ENCODE data around the gene SLC17A3.

The SLC17A3 gene

GRCh38 chr6:25899580-25900408, 25.8 kb upstream of the SLC17A3 start:
- TF ChIP-seq CREB1 (IDR thresholded peaks at IDR 0.05; ENCODE audit: low read depth) (no peak), YY1 (IDR thresholded peaks at IDR 0.05; ENCODE audit: low read depth) (no peak), NFIC (IDR thresholded peaks at IDR 0.05) (no peak), USF1 (IDR thresholded peaks at IDR 0.05) (no peak), FOXM1 (IDR thresholded peaks at IDR 0.05; ENCODE audit: borderline replicate concordance, low read depth) (no peak), EP300 (IDR thresholded peaks at IDR 0.05; ENCODE audit: borderline replicate concordance) (no peak), TCF12 (IDR thresholded peaks at IDR 0.05; ENCODE audit: low read depth) (no peak), EGR1 (IDR thresholded peaks at IDR 0.05) (no peak), REST (IDR thresholded peaks at IDR 0.05; ENCODE audit: low read depth) (no peak), MAX (IDR thresholded peaks at IDR 0.05) (no peak), ZBTB7A (IDR thresholded peaks at IDR 0.05; ENCODE audit: low read depth) (no peak), TEAD4 (IDR thresholded peaks at IDR 0.05) (no peak), CEBPB (IDR thresholded peaks at IDR 0.05) (no peak), TAF1 (IDR thresholded peaks at IDR 0.05; ENCODE audit: low read depth) (no peak), RAD21 (IDR thresholded peaks at IDR 0.05; ENCODE audit: low read depth) (no peak)

GRCh38 chr6:25899123-25899522, 25.1 kb upstream of the SLC17A3 start:
- TF ChIP-seq REST (IDR thresholded peaks at IDR 0.05; ENCODE audit: low read depth) (no peak), NFIC (IDR thresholded peaks at IDR 0.05) (no peak), CREB1 (IDR thresholded peaks at IDR 0.05; ENCODE audit: low read depth) (no peak), FOXM1 (IDR thresholded peaks at IDR 0.05; ENCODE audit: borderline replicate concordance, low read depth) (no peak), USF1 (IDR thresholded peaks at IDR 0.05) (no peak), TEAD4 (IDR thresholded peaks at IDR 0.05) (no peak), ZBTB7A (IDR thresholded peaks at IDR 0.05; ENCODE audit: low read depth) (no peak)

- peak; percentile 56; the same call in 1 of the 2 replicates for TF ChIP-seq USF1 (IDR thresholded peaks at IDR 0.05)
- TF ChIP-seq NFIC (IDR thresholded peaks at IDR 0.05) = no peak
Observed at GRCh38 chr6:25898289-25898977, 24.4 kb upstream of the SLC17A3 start.

- TF ChIP-seq CREB1 (IDR thresholded peaks at IDR 0.05; ENCODE audit: low read depth) = no peak
- no peak for TF ChIP-seq EGR1 (IDR thresholded peaks at IDR 0.05)
Observed at GRCh38 chr6:25896252-25896651, 22.2 kb upstream of the SLC17A3 start.

GRCh38 chr6:25895771-25896170, 21.7 kb upstream of the SLC17A3 start:
- TF ChIP-seq RAD21 (IDR thresholded peaks at IDR 0.05; ENCODE audit: low read depth) (no peak), TCF12 (IDR thresholded peaks at IDR 0.05; ENCODE audit: low read depth) (no peak), CEBPB (IDR thresholded peaks at IDR 0.05) (no peak), EGR1 (IDR thresholded peaks at IDR 0.05) (no peak), MAX (IDR thresholded peaks at IDR 0.05) (no peak), REST (IDR thresholded peaks at IDR 0.05; ENCODE audit: low read depth) (no peak), NFIC (IDR thresholded peaks at IDR 0.05) (no peak), TEAD4 (IDR thresholded peaks at IDR 0.05) (no peak), ZBTB7A (IDR thresholded peaks at IDR 0.05; ENCODE audit: low read depth) (no peak)
